Pancreas (tissue), 10 donors: Measurements from ENCODE around the gene MAP7. TPM values are rescaled to one million over a fixed set of nuclear protein-coding genes. Genes with fewer than 3 reads are reported as not detected.
"Not testable (repeated sequence)": the region's sequence is repeated elsewhere in the genome, so short reads cannot be mapped to it uniquely, and the experiment has no call there.

Experiments used
- ATAC-seq, 4 donors: fragments of 200-7000 bp; cut with Tn5 transposase; one replicate each; pipeline versions ENCODE4 v1.8.0 to v1.9.1; 2020; ENCODE audit warnings: mild to moderate bottlenecking in 4 of 4, moderate library complexity in 4 of 4
- DNase-seq, 6 donors: peaks; one replicate each; pipeline ENCODE4 v3.0.0-alpha.2; 2020
- FAIRE-seq: peaks from 2 replicates; lab custom pipeline; 2012; peaks lifted over from hg19 to GRCh38; lab: Jason Lieb, UNC
- H3K27ac ChIP-seq, 4 donors: fragments of 200-600 bp; sonication (generic); 1 replicate in 3 of 4; 2 replicates in 1 of 4; pipeline versions ENCODE4 v1.5.0 to v1.8.0; 2020
- H3K27me3 ChIP-seq, 4 donors: fragments of 200-600 bp; one replicate each; pipeline ENCODE4 v1.8.0; 2021
- H3K36me3 ChIP-seq, 3 donors: fragments of 200-600 bp; sonication (generic) in 1 of 3; one replicate each; pipeline versions ENCODE4 v1.5.0 to v1.8.0; 2020 to 2021
- H3K4me1 ChIP-seq, 3 donors: fragments of 200-600 bp; one replicate each; pipeline ENCODE4 v1.8.0; 2021
- H3K4me3 ChIP-seq, 4 donors: fragments of 200-600 bp; sonication (generic) in 2 of 4; one replicate each; pipeline versions ENCODE4 v1.5.0 to v1.8.0; 2020 to 2021
- H3K9me3 ChIP-seq, 4 donors: fragments of 200-600 bp; one replicate each; pipeline ENCODE4 v1.8.0; 2021
- CTCF ChIP-seq, 4 donors: fragments of 200-600 bp; sonication (generic) in 3 of 4; IDR thresholded peaks; one replicate each; pipeline versions ENCODE4 v1.5.0 to v1.8.0; 2021; ENCODE audit warnings: antibody characterized with exemption in 4 of 4
- whole genome bisulfite sequencing, 2 donors: extraction: QIAGEN DNeasy Blood & Tissue Kit; methylation state at CpG; one replicate each; pipeline ENCODE4 v1.1.7; 2013; 5-methylcytosine and 5-hydroxymethylcytosine counted together
- intact Hi-C, 3 donors: fragments of 100-400 bp; cut with DNase I; formaldehyde crosslinking; loops; one replicate each; pipeline versions ENCODE4 v1.11.1 to v1.14.2; 2022
- polyA plus RNA-seq, 2 donors: library from polyadenylated mRNA; stranded (reverse); fragments of 200-250 nt; gene quantifications; one replicate each; pipeline ENCODE4 v1.2.3, GENCODE V29; 2013
- total RNA-seq, 6 donors: library from RNA; stranded (reverse); fragmentation: NEBNext Ultra II Directional in 4 of 6; extraction: Animal tissue kit (Norgen Biotek cat#: 25700) in 4 of 6; gene quantifications; one replicate each; pipeline versions ENCODE4 v1.2.1 to v1.2.4, GENCODE V29; 2021 to 2023
- donor health status: healthy with polysubstance abuse.
- donor health status: DM: no; HTN: no; CAD: no; lungs with moderate emphysema.
- donor health status: DM: no; HTN: no; CAD: no.
- donor health status: control.
- donor health status: control.
- donor health status: Bipolar disorder and iron deficiency.
- donor health status: DM: yes; HTN: yes; CAD: no.
- donor health status: DM: no; HTN: no; CAD: no.
- donor health status: DM: no; HTN: no; CAD: no.
- donor health status: DM: yes; HTN: yes; CAD: no.

Gene MAP7
- total and polyA plus RNA-seq, 8 donors: 10.7 to 37.9 (median 24.9) TPM

GRCh38 chr6:136309171-136309570, 241.1 kb downstream of the MAP7 start:
- intact Hi-C loops: no loop called here
- Histone ChIP-seq H3K27ac (no peak overlapping the region), H3K27me3 (no peaks in the 10 kb centered on the region), H3K4me1 (no peaks in the 10 kb centered on the region), H3K4me3 (no peak overlapping the region), H3K9me3 (no peaks in the 10 kb centered on the region), H3K36me3 (no peaks in the 10 kb centered on the region)
- no peak for DNase-seq
- no peak for TF ChIP-seq CTCF (IDR thresholded peaks at IDR 0.05)
- 62 to 81% methylated on average over 3 of the region's 3 CpGs for WGBS, 2 donors
- FAIRE-seq: no peak
- no peak for ATAC-seq

DNA sequence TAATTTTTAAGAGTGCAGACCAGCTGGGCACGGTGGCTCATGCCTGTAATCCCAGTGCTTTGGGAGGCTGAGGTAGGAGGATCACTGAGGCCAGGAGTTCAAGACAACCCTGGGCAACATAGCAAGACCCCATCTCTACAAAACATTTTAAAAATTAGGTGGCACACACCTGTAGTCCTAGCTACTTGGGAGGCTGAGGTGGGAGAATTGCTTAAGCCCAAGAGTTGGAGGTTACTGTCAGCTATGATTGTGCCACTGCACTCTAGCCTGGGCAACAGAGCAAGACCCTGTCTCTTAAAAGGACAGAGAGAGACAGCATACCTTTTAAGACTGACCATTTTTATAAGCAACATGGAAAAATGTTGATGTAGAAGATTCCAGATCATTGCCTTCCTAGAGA, 241.8 kb downstream of the MAP7 start:
- H3K4me3 ChIP-seq, DNase-seq, ATAC-seq, H3K9me3 ChIP-seq, intact Hi-C loops, H3K36me3 ChIP-seq, FAIRE-seq, H3K27ac ChIP-seq, H3K4me1 ChIP-seq, H3K27me3 ChIP-seq: not testable (repeated sequence)
- WGBS, 2 donors: 55 to 83% methylated on average over 1 of the region's 1 CpG

- Histone ChIP-seq H3K9me3 (no peaks in the 10 kb centered on the region), H3K27me3 (no peaks in the 10 kb centered on the region), H3K4me3 (no peak overlapping the region), H3K27ac (no peak overlapping the region), H3K4me1 (no peaks in the 10 kb centered on the region), H3K36me3 (no peaks in the 10 kb centered on the region)
- TF ChIP-seq CTCF (IDR thresholded peaks at IDR 0.05): no peak
- DNase-seq (no peak), ATAC-seq (no peak), FAIRE-seq (no peak)
- intact Hi-C loops: no loop called here
Measured at GRCh38 chr6:136307351-136307750, 242.9 kb downstream of the MAP7 start.

- H3K4me1 ChIP-seq: no peaks in the 10 kb centered on the region
- intact Hi-C loops: no loop called here
- ATAC-seq: peak in 3 of 4 donors; percentile 38 to 78 (median 77)
- H3K9me3 ChIP-seq: no peaks in the 10 kb centered on the region
- TF ChIP-seq CTCF (IDR thresholded peaks at IDR 0.05): no peak
- no peak for DNase-seq
- H3K36me3 ChIP-seq: no peaks in the 10 kb centered on the region
- no peak for FAIRE-seq
- H3K27ac ChIP-seq: peak overlapping the region in 1 of 4 donors; percentile 15
- WGBS, 2 donors: 32 to 44% methylated on average over 1 of the region's 1 CpG
- H3K4me3 ChIP-seq: no peak overlapping the region
- H3K27me3 ChIP-seq: no peaks in the 10 kb centered on the region
Measured at GRCh38 chr6:136306466-136306865, 243.8 kb downstream of the MAP7 start.

GRCh38 chr6:136304410-136304809, 245.8 kb downstream of the MAP7 start:
- ATAC-seq (no peak), FAIRE-seq (no peak), DNase-seq (no peak)
- Histone ChIP-seq H3K4me1 (no peaks in the 10 kb centered on the region), H3K36me3 (no peaks in the 10 kb centered on the region), H3K27me3 (no peaks in the 10 kb centered on the region), H3K4me3 (no peak overlapping the region), H3K9me3 (no peaks in the 10 kb centered on the region), H3K27ac (no peak overlapping the region)
- intact Hi-C loops: no loop called here
- 91 to 96% methylated on average over 4 of the region's 4 CpGs for WGBS, 2 donors
- TF ChIP-seq CTCF (IDR thresholded peaks at IDR 0.05): no peak
